Erythroblast (primary cell): ENCODE data around the gene EIF4E1B.

Source experiments
- DNase-seq, 2 experiments: peaks; one replicate each; lab custom pipeline; 2025; lab: John Stamatoyannopoulos, UW
- GATA1 ChIP-seq: IDR thresholded peaks from 2 replicates; pipeline ENCODE4 v1.6.1; 2011; ENCODE audit warnings: low read depth, mild to moderate bottlenecking, control low read depth, low read length, moderate library complexity
- POLR2A ChIP-seq: IDR thresholded peaks from 2 replicates; pipeline ENCODE4 v1.6.1; 2011; ENCODE audit warnings: mild to moderate bottlenecking, low read length

The EIF4E1B gene

GRCh38 chr5:176612008-176612407 is 18.5 kb upstream of the EIF4E1B start:
- no peak for TF ChIP-seq POLR2A
- no peak for TF ChIP-seq GATA1
- DNase-seq = no peak

- no peak for DNase-seq
- TF ChIP-seq GATA1 (no peak), POLR2A (no peak)
Observed at GRCh38 chr5:176612855-176613254, 17.6 kb upstream of the EIF4E1B start.

DNA sequence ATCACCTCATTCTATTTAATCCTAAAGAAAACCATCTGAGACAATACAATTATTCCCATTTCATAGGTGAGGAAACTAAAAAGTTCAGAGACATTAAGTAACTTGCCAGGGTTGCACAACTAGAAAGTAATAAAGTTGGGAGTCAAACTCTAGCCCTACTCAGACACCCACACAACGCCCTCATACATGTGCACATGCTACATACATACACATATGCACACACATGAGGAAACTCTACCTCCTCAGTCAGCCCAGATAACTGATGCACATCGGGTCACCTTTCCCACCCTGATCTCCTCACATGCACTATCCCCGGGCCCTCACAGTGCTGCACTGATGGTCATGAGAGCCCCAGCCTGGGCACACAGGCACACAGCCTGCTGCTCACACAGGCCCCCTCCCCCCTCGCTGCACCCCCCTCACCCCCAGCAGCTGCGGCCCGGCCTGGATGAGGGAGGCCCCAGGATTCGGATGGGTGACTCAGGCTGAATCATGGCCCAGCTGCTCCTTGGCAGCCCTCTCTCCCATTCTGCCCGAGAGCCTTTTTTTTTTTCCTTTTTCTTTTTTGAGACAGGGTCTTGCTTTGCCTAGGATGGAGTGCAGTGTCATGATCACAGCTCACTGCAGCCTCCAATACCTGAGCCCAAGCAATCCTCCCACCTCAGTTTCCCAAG is 15.5 kb upstream of the EIF4E1B start:
- TF ChIP-seq GATA1 = no peak
- TF ChIP-seq POLR2A = no peak
- no peak for DNase-seq

GRCh38 chr5:176616511-176616910 is 14.0 kb upstream of the EIF4E1B start:
- TF ChIP-seq GATA1 = no peak
- no peak for TF ChIP-seq POLR2A
- no peak for DNase-seq

- no peak for DNase-seq
- TF ChIP-seq GATA1 = no peak
- no peak for TF ChIP-seq POLR2A
Observed at GRCh38 chr5:176618783-176619182, 11.7 kb upstream of the EIF4E1B start.

- TF ChIP-seq POLR2A (no peak), GATA1 (no peak)
- DNase-seq = peak; percentile 91 to 94
Observed at GRCh38 chr5:176619203-176619568, 11.3 kb upstream of the EIF4E1B start.

GRCh38 chr5:176619569-176620332 is 10.7 kb upstream of the EIF4E1B start:
- TF ChIP-seq POLR2A (no peak), GATA1 (no peak)
- DNase-seq = no peak

DNA sequence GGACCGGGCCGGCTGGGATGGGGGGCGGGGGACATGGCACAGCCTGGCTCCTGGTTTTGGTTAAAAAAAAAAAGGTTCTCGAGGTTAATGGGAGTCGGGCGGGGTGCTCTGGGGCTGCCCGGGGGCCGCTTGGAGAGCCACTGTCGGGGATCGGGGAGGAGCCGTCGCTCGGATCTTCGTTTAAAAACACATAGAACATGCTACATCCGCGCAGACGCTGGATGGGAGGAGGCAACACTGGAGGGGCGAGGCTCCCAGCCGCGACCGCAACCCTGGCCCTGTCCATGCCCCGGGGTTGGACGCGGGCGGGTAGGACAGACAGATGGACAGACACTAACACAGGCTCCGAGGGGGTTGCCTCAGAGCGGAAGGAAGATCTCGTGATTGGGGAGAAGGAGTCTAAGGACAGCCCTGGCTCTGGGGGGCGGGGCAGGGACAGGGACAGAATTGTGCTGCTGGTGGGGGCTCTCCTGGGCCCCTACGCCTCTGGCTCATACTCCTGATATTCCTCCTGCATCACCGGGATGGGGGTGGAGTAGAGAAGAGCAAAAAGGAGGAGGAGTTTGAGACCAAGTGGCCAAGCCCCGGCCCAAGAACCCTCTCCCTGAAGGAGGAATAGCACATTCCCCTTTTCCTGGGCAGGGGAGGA is 10.0 kb upstream of the EIF4E1B start:
- TF ChIP-seq POLR2A = no peak
- no peak for TF ChIP-seq GATA1
- DNase-seq = peak in 1 of 2 experiments; percentile 22

DNA sequence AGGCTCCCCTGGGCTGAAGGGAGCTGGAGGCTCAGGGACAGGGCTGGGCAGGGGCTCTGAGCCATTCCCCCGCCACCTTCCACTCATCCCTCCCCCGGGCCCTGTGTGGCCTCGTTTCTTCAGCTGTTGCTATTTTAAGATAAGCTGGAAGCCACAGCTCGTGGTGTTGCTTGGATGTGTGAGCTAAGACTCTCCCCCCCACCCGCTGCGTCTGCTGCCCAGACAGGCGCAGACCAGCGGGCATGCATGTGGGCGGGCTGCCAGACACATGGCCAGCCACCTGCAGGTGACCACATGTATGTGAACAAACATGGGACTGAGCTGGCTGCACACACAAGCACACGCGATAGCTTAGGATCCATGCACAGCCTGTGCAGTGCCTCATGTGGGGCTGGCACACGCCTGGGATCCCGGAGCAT is 8.8 kb upstream of the EIF4E1B start:
- no peak for DNase-seq
- TF ChIP-seq POLR2A = no peak
- no peak for TF ChIP-seq GATA1

GRCh38 chr5:176624142-176624541 is 6.3 kb upstream of the EIF4E1B start:
- TF ChIP-seq POLR2A (no peak), GATA1 (no peak)
- no peak for DNase-seq

GRCh38 chr5:176624938-176625337 is 5.5 kb upstream of the EIF4E1B start:
- DNase-seq = no peak
- TF ChIP-seq GATA1 (no peak), POLR2A (no peak)

DNA sequence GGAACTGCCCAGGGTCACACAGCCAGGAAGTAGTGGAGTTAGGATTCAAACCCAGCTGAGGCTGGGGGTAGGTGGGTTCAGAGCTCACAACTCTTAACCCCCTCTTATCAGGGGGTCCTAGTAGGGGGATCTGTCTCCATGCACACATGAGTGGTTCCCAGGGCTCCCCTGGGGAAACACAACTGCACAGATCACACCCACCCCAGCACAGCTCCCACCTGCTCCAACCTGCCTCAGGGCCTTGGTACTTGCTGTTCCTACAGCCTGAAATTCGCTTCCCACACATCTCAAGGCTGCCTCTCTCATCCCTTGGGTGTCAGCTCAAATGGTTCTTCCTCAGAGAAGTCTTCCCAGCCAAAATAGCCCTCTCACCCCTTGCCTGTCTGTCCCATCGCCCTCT is 5.0 kb upstream of the EIF4E1B start:
- DNase-seq = no peak
- no peak for TF ChIP-seq GATA1
- no peak for TF ChIP-seq POLR2A

GRCh38 chr5:176625966-176626875 is 4.3 kb upstream of the EIF4E1B start:
- no peak for TF ChIP-seq GATA1
- TF ChIP-seq POLR2A = no peak
- DNase-seq = no peak

DNA sequence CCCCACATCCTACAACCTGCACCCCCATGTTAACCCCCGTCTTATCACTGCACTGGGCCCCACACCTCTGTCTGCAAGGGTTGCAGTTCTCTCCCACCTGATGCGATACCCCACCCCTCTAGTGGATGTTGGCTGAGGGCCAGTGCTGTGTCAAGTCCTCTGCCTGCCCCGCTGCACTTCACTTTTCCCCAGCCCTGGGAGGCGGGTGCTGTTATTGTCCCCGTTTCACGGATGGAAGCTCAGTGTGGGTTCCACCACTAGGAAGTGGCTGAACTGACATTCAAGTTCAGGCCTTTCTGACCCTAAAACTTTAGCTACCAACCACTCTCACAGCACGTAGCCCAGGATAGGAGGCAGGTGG is 3.6 kb upstream of the EIF4E1B start:
- TF ChIP-seq GATA1 = no peak
- TF ChIP-seq POLR2A = no peak
- DNase-seq = no peak
